Femur (tissue), 1 donor: ENCODE results near the gene ZFPM1.
A peak's percentile ranks its signal among the peaks of the same experiment; 100 is the strongest.
"Not testable (repeated sequence)": the region's sequence is repeated elsewhere in the genome, so short reads cannot be mapped to it uniquely, and the experiment has no call there.

ENCODE experiments used
- DNase-seq: peaks from one replicate; pipeline ENCODE4 v3.0.0-alpha.2; 2017

ZFPM1 gene

DNA sequence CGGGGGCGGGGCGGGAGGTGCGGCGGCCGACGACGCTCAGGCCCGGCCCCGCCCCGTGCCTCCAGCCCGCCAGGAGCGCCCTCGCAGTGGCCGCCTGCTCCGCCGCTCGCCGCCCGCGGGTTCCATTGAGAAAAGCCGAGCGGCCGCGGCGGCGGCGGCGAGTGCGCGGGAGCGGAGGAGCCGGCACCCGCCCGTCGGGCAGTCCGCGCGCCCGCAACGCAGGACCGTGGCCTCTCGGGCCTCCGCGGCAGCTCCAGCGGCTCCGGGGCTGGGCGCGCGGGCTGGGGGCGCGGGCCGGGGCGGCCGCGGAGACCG lies at the start of gene ZFPM1:
Gene ZFPM1, plus strand, starts transcription at position 64 of the 315 bp plus-strand sequence. CDS start 359 bp downstream, outside the sequence.
- no peak for DNase-seq

DNA sequence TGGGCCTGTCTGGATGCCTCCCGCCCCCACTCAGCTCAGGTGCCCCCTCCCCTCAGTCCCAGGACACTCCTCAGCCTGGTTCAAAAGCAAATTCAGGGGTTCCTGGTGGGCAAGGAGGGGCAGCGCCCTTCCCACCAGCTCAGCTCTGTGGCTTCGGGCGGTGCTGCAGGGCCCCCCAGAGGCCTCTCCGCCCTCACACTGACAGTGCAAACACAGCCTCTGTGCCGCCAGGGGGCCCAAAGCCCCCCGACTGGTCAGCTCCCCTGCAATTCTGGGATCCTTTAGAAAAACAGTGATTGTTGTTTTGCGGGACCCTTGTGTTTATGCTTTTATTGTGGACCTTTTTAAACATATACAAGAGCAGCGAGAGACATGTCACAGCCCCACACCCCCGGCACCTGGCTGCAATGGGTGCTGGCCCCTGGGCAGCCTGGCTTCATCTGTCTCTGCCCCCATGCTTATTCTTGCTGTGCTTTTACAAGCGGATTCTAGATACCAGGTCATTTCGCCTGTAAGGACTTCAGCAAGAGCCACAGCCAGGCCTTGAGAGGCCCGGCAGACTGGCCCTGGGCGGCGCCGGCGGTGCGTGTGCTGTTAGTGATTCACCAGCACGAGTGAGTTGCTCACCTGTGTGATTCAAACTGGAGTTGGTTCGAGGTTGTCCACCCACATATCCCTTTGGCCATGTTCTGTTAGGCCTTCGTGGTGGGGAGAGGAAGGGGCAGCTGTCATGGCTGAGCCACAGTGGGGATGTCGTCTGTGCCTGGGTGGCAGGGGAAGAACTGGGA lies 49.1 kb upstream of the ZFPM1 start:
- DNase-seq = no peak

DNA sequence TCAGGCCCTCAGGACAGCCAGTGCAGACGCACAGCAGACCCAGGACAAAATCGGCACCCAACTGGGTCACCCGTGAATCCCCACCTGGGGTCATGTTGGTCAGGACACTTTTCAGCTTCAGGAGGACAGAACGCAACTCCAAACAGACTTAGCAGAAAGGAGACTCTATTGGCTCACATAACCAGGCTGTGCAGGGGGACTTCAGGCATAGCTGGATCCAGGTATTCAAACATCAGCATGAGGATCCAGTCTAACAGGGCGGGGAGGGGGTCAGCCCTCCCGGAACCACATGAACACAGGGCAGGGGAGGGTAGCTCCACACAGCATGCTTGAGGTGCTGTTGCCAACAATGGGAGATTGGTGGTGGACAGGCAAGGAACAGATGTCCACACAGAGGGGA lies 48.3 kb upstream of the ZFPM1 start:
- DNase-seq = no peak

DNA sequence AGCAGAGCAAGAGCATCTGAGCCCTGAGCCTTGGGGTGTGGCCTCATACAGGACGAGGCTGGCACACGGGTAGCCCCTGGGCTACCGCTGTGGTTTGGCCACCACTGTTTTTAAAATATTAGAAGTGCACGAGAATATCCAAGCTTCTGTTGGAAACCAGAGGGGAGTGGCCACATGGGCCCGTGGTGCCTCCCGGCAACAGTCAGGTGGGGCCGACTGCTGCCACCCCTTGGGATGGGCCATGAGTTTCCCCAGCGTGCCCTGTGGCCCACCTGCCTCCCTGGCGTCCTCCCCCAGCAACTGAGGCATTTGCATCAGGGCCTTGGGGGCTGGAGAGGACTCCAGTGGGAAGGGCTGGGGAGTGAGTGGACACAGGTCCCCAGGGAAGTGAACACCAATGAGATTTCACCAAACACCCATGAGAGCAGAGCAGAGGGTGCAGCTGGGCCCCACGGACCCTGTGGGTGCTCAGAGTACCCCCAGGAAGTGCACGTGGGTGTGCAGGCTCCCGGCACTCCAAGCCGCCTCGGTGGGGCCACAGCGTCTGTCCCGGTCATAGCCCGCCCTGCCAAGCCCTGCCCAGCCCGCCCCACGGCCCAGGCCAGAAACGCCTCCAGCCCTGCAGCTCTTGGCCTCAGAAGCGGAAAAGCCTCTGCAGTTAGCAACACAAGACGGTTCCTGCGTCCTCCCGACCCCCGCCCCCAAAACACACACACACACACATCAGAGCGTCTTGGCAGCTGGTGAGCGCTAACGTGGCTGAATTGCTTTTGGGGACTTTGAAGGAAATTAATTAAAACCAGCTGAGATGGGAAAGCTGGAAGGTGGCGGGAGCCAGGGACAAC lies 47.6 kb upstream of the ZFPM1 start:
- DNase-seq = peak; percentile 94

DNA sequence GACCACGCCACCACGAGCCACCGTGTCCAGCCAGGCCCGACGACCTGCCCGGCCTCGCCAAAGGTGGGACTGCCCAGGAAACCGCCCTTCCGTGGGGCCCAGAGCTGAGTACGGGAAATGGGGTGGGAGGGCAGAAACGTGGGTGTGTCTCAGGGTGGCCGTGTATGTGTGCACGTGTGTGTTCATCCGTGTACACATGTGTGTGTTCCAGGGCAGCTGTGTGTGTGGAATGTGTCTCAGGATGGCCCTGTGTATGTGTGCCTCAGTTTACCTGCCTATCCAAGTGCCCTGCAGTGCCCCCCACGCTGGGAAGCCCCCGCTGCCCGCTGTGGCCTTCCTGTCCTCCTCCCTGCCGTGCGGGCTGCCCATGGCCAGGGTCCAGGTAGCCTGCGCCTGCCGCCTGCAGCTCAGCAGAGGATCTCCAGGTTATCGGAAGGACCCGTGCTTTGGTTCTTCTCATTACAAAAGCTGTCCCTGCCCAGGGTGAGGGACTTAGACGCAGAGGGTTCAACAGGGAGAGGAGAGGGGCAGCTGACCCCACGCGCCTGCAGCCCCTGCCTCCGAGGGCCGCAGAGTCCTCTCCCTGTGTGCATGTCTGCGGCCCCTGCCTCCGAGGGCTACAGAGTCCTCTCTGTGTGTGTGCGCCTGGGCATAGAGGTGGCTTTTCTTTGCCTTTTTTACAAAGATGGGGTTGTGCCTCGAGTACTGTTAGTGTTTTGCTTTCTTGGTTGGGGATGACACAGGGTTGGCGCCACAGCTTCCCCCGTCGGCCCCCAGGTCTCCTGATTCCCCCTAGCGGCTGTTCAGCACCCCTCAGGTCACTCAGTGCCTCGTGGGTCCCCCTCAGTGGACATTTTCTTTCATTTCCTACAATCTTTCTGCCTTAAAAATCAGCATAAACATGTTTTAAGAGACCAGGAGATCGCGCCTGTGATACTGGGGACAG lies 46.7 kb upstream of the ZFPM1 start:
- DNase-seq = peak; percentile 74

DNA sequence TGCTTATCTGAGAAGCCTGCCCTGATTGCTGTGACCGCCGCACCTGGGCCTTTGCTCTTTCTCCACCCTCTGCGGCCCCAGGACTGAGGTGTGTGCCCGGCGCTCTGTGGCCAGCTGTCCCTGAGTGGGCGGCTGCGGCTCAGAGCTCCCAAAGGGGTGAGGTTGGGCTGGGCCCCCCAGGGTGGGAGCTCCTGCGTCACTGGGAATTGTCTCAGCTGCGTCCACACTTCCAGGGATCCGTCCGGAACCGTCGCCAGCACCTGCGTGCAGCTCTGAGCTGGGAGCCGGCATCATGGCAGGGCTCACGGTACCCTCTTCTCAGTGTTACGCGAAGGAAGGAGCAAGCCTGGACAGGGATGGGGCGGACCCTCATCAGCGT lies 46.0 kb upstream of the ZFPM1 start:
- DNase-seq = no peak

DNA sequence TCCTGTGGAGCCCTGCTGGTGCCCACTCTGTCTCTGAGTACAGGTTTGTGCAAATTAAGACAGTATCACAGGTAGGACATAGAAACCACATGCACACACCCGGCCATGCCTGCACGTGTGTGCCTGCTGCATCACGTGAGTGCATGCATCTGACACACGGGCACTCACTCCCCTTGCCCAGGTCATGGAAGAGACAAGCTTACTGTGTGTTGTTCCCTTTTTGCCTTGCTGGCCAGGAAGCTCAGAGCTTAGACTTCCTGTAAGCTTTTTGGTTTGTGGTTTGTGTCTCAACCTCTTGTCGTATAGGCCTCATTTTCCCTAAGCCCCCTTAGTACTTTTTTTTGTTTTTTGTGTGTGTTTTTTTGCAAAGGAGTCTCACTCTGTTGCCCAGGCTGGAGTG lies 45.3 kb upstream of the ZFPM1 start:
- DNase-seq = no peak

DNA sequence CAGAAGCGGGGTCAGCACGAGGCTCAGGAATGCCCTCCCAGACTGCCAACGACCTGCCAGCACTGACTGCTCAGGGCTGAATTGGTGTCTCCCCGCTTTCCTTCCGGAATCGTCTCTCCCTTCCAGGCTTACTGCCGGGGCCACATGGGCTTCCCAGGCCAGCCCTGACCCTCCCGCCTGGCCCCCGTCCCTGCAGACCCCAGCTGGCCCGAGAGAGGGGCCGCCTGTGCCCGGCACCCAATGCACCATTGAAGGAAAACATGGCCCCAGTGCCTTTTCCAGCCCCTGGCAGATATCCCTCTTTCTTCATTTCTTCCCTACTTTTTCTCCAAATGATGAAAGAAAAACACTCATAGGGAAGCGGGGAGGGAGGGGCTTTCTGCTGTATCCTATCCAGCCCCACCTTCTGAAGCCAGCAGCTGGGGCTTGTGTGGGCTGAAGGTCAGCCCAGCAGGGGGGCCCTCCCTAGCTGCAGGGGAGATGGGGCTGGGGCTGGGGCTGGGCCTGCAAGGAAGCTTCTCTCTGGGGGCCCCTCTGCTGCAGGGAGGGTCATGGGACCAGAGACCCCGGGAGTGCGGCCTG lies 44.4 kb upstream of the ZFPM1 start:
- no peak for DNase-seq

DNA sequence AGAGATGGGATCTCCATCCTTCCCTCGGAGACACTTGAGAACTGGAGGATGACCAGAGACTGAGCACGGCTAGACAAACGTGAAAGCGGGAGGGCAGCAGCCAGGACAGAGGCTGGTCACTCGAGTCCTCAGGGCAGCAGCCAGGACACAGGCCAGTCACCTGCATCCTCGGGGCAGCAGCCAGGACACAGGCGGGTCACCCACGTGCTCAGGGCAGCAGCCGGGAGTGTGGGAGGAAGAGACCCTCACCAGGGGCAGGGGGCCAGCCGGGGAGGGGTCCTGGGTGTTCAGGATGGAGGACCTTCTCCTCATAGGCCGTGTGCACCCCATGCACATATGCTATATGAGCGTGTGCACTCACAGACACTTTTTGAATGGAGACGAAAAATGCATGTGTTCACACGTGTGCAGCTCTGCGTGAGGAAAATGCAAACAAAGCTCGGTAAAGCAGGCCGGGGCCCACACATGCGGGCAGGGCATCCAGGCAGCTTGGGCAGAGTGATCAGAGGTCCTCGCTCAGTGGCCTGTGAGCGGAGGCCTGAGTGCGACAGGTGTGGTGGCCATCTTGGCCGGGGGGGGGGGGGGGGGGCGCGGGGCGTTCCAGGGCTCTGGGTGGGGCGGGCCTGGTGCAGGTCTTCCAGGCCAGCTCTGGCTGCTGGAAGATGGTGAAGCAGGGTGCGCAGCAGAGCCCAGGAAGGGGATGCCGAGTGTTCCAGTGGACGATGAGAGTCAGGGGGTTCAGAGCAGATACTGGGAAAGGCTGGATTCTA lies 43.6 kb upstream of the ZFPM1 start:
- DNase-seq = no peak

DNA sequence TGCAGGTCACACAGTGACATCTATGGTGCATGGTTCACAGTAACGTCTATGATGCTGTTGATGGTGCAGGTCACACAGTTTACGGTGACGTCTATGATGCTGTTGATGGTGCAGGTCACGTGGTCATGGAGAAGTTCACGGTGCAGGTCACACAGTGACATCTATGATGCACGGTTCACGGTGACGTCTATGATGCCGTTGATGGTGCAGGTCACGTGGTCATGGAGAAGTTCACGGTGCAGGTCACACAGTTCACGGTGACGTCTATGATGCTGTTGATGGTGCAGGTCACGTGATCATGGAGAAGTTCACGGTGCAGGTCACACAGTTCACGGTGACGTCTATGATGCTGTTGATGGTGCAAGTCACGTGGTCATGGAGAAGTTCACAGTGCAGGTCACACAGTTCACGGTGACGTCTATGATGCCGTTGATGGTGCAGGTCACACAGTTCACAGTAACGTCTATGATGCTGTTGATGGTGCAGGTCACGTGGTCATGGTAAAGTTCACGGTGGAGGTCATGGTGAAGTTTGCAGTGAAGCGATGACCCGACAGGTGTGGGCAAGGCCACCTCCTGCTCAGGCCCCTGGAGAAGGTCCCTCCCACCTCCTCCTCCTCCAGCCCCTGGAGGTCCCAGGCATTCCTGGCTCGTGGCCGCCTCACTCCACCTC lies 42.6 kb upstream of the ZFPM1 start:
- DNase-seq = not testable (repeated sequence)

DNA sequence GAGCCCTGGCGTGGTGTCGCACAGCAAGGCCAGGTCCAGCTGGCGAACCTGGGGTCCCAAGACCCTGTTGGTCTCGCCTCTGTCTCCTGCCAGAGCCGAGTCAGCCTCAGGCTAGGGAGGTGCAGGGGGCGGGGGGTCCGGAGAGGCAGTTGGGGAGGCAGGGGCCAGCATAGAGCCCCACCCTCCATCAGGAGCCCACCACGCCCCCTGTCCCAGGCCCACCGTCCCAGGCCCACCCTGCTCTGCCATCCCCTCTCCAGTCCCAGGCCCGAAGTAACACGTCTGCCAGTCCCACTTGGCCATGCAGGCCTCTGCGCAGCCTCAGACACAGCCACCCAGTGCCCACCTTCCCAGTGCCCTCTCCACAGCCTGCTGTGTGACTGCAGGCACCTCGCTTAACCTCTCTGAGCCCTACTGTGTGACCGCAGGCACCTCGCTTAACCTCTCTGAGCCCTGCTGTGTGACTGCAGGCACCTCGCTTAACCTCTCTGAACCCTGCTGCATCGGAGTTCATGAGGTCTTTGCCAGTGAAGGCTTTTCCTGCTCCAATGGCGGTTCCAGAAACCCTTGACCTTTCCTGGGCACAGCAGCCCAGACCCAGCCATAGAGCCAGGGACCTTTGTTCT lies 41.0 kb upstream of the ZFPM1 start:
- no peak for DNase-seq

DNA sequence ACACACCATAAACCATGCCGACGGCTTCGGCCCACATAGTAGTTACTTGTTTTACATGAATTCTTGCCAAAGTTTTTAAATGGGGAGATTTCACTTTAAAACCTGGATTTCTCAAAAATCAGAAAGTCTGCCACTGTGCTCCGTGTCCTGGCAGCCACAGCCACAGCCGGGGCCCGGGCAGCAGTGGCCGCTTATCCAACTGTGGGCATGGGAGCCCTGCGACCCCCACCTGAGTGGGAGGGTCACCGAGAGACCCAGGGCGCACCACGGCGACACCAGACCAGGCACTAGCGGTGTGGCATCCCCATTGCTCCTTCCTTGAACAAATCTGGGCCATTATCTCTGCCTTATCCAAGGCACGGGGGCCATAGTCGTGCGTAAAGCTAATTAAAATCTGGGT lies 40.3 kb upstream of the ZFPM1 start:
- DNase-seq = no peak

DNA sequence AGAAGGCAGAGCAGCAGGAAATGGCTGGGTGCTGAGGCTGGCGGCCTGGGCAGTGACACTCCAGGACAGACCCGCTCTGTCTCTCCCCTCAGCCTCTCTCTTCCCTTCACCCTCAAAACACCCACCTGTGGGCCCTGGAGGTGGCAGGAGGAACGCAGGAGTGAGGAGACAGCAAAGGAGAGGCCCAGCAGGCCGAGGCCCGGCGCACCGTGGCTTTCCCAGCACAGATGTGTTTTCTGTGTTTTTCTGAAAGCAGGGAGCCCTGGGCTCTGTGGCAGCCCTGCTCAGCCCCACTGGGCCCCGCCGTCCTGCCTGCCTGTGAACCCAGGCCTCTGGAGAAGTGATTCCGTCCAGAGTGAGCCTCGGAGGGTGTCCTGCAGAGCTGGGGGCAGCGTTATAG lies 39.8 kb upstream of the ZFPM1 start:
- no peak for DNase-seq

DNA sequence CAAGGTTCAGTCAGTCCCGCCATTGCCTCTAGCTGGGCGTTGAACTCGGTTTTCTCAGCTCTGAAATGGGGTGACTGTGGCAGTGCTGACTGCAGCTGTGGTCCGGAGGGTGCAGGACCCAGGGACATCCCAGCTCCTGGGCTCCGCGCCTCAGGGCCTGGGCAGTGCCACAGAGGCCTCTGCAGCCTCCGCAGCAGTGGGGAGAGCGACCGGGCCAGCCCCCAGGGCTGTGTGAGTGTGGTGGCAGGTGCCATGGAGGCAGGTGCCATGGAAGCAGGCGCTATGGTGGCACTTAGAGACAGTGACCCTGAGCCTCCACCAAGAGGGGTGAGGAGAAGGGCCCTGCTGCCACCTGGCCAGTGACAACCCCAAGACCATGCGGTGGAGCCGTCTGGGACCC lies 39.4 kb upstream of the ZFPM1 start:
- DNase-seq = no peak

DNA sequence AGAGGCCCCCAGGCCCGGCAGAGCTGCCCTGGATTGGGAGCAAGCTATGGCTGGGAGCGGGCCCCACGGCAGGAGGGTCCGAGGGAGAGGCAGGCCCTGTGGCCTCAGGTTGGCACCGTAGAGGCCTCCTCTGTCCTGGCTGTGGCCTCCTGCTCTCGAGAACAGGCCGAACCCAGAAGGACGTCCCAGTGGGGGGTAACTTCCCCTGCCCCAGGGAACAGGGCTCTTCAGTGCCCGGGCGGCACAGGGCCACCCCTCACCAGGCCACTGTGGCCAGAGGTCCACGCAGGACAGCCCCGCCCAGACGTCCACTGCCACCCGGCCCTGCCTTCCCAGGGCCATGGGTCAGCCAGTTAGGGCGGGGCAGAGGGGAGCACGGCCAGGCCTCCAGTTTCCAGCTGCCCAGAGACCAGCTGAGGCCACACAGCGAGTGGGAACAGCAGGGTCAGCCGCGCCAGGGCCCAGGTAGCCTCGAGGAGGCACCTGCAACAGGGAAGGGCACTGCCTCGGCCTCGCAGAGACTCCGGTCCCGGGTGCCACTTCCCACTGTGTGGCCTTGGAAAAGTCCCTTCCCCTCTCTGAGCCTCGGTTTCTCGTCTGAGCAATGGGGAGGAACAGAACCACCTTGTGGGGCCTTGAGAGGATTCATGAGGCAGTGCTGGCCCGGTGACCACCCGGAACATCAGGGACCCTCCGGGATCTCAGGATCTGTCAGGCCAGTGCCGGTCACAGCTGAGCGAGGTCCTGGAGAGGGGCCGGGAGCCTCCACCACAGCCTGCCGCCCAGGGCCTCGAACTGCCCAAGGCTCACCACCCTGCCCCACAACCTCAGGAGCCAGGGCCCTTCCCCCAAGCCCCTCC lies 38.3 kb upstream of the ZFPM1 start:
- DNase-seq = no peak

DNA sequence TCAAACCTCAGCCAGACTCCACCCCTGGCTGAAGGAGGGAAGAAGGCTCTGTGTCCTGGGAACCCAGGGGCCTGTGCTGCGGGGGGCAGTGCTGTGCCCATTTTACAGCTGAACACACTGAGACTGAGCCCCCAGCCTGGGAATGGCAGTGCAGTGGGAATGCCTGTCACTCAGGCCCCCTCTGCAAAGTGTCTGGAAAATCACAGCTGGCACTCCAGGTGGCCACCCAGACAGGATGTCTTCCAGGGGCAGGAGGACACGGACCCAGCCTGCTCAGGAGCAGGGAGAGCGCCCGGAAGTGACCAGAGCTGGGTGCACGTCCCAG lies 37.7 kb upstream of the ZFPM1 start:
- no peak for DNase-seq

DNA sequence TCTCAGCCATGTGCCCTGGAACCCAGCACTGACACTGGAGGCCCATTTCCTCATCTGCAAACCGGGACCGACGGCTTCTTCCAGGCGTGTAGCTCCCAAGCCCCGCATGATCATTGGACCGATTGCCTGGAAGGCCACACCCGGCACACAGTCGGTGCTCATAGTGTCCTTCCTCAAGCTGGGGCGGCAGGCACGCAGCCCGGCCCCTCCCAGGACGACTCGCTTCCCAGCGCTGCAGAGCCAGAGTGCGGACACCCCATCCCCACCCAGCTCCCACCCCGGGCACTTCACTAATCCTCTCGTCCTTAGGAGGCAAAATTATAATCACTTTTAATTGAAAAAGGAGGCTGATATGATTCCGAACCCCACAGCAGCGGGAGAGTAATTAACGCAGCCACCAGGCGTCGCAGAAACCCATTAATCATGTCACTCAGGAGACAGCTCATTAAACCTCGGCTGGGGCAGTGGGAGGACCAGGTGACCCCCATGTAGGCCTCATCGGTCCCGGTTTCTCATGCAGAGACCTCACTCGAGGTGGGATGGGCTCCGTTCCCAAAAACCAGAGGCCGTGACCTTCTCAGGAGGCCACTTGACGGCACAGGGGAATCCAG lies 37.3 kb upstream of the ZFPM1 start:
- no peak for DNase-seq

DNA sequence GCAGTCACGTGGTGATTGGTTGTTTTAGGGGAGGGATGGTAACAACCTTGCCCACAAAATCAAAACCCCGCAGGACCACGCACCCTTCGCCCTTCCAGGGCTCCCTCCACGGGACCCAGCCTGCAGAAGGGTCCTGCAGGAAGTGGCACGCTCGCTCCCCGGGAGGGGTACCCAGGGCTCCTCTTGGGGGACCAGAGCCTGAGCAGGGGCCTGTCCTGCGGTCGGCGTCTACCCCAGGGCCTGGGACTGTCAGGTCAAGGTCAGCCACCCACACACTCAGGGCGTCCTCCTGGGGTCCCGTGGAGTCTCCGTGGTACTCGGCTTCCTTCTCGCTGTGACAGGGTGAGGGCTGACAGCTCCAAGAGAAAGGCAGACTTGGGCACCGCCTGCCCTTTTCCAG lies 36.4 kb upstream of the ZFPM1 start:
- DNase-seq = no peak

DNA sequence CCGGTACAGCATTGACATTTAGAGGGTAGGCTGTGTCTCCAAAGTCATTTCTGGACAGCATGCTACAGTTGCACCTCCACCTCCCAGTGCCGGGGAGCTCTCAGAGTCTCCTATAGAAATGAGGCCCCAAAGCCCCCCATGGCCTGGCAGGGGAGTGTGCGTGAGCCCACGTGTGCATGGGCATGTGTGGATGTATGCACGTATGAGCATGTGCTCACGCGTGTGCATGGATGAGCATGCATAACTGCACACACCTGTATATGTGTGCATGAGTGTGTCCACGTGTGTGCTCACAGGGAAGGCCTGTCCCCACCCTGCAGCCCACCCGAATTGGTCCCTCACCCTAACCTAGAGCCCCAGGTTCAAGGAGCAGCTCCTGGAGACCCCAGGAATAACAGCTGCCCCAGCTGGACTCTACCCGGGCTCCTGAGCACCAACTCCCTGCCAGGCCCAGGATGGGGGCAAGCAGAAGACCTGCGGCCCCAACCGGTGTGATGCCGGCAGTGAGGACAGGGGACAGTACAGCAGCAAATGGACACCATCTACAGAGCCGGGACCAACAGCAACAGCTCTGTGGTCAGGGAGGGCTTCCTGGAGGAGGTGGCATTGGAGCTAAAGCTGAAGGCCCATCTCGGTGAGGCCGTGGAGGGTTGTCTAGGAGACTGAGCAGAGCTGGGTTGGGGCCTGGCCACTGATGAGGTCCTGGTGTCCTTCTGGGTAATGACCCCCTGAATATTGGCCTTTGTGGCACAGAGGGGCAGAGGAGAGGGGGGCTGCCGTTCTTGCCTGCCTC lies 35.2 kb upstream of the ZFPM1 start:
- no peak for DNase-seq
